ENCODE results near the gene TP53RK. TPM values are rescaled to one million over a fixed set of nuclear protein-coding genes. Genes with fewer than 3 reads are reported as not detected.

Gene TP53RK
- total RNA-seq, 4 donors from 2014 or later = 12.4 to 26.7 (median 18.3) TPM

DNA sequence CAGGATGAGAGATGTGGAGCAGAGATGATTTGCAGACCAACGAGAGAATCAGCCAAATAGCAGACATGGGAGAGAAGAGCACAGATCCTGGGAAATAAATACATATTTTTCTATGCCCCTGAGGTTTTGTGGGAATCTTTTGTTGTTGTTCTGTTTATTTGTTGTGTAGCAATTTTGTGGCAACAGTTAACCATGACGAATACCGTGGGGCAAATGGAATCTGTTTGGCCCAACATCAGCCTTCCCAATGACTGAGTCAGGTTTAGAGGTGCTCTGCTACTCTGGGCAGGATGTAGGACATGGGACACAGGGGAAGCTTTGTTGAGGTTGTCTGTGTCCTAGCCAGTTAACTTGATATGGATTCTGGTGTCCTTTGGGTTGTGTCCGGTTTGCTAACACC is 12.3 kb upstream of the TP53RK start:
- peaks cover 0 to 5% of the 10 kb centered on the region in 2 donors for H3K9me3 ChIP-seq
- intact Hi-C loops (cut with DNase I; ENCODE audit: low total_unique reads) (no loop called here), in situ Hi-C loops (cut with MboI; ENCODE audit: low pct_ligation_motif_present in 1 of 4, low pct_unique_long_range_greater_than_20kb in 1 of 4, low sequenced_read_pairs in 3 of 4) (no loop called here)
- no peak overlapping the region for H3K4me3 ChIP-seq
- H3K36me3 ChIP-seq = no peaks in the 10 kb centered on the region
- no peak overlapping the region for H3K27ac ChIP-seq
- DNase-seq = no peak
- TF ChIP-seq, protein P1, sequence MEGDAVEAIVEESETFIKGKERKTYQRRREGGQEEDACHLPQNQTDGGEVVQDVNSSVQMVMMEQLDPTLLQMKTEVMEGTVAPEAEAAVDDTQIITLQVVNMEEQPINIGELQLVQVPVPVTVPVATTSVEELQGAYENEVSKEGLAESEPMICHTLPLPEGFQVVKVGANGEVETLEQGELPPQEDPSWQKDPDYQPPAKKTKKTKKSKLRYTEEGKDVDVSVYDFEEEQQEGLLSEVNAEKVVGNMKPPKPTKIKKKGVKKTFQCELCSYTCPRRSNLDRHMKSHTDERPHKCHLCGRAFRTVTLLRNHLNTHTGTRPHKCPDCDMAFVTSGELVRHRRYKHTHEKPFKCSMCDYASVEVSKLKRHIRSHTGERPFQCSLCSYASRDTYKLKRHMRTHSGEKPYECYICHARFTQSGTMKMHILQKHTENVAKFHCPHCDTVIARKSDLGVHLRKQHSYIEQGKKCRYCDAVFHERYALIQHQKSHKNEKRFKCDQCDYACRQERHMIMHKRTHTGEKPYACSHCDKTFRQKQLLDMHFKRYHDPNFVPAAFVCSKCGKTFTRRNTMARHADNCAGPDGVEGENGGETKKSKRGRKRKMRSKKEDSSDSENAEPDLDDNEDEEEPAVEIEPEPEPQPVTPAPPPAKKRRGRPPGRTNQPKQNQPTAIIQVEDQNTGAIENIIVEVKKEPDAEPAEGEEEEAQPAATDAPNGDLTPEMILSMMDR (IDR thresholded peaks at IDR 0.05) = no peak
- TF ChIP-seq POLR2AphosphoS5 (IDR thresholded peaks at IDR 0.05) (no peak), EP300 (IDR thresholded peaks at IDR 0.05; ENCODE audit: low read depth) (no peak), POLR2A (IDR thresholded peaks at IDR 0.05) (no peak)
- no peaks in the 10 kb centered on the region for H3K27me3 ChIP-seq
- 72 to 83% methylated on average over 2 to 4 of the region's 4 CpGs for WGBS, 2 donors (ENCODE audit: low coverage in 1 of 2)
- H3K4me1 ChIP-seq = no peaks in the 10 kb centered on the region

DNA sequence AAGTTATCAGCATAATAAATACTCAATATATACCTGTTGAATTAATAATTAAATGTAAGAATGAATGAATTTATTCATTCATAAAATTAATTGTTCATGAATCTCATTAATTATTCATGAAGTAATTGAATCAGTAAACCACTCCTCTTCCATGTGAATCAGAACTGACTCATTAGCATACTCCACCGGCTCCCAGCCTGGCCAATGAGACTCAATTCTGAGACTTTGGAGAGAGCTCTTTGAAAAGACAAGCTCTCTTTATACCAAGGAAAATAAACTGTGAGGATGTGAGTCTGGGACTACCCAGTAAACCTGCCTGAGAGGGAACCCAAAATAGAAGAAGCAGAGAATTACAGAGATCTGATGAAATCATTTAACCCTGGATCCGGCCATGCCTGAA is 11.8 kb upstream of the TP53RK start:
- Histone ChIP-seq H3K4me1 (no peaks in the 10 kb centered on the region), H3K27me3 (no peaks in the 10 kb centered on the region), H3K9me3 (peaks cover 0 to under 1% of the 10 kb centered on the region in 2 donors), H3K4me3 (no peak overlapping the region), H3K27ac (no peak overlapping the region), H3K36me3 (no peaks in the 10 kb centered on the region)
- intact Hi-C loops (cut with DNase I; ENCODE audit: low total_unique reads) = no loop called here
- DNase-seq = no peak
- no peak for TF ChIP-seq POLR2AphosphoS5 (IDR thresholded peaks at IDR 0.05)
- TF ChIP-seq, protein P1 (IDR thresholded peaks at IDR 0.05) = no peak
- TF ChIP-seq POLR2A (IDR thresholded peaks at IDR 0.05) = no peak
- TF ChIP-seq EP300 (IDR thresholded peaks at IDR 0.05; ENCODE audit: low read depth) = no peak
- in situ Hi-C loops (cut with MboI; ENCODE audit: low pct_ligation_motif_present in 1 of 4, low pct_unique_long_range_greater_than_20kb in 1 of 4, low sequenced_read_pairs in 3 of 4) = no loop called here
- WGBS, 2 donors (ENCODE audit: low coverage in 1 of 2) = 78 to 88% methylated on average over 2 of the region's 2 CpGs

DNA sequence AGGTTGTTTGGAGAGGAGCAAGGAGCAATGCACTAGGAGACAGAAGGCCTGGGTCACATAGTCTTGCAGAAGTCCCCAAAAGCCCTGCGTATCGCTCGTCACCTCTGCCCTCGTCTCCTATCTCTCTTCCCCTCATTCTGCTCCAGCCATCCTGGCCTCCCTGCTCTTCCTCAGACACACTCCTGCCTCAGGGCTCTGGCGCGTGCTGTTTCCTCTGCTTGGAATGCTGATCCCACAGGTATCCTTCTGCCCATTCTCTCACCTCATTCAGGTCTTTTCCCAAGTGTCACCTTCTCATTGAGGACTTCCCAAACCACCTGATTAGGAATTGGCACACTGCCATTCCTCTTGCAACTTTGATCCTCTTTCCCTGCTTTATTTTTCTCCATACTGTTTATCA is 11.2 kb upstream of the TP53RK start:
- Histone ChIP-seq H3K9me3 (no peaks in the 10 kb centered on the region), H3K27ac (no peak overlapping the region), H3K27me3 (no peaks in the 10 kb centered on the region), H3K4me3 (no peak overlapping the region), H3K4me1 (no peaks in the 10 kb centered on the region), H3K36me3 (no peaks in the 10 kb centered on the region)
- no peak for DNase-seq
- WGBS, 2 donors (ENCODE audit: low coverage in 1 of 2) = 82 to 83% methylated on average over 6 of the region's 6 CpGs
- intact Hi-C loops (cut with DNase I; ENCODE audit: low total_unique reads) (no loop called here), in situ Hi-C loops (cut with MboI; ENCODE audit: low pct_ligation_motif_present in 1 of 4, low pct_unique_long_range_greater_than_20kb in 1 of 4, low sequenced_read_pairs in 3 of 4) (no loop called here)
- TF ChIP-seq POLR2A (IDR thresholded peaks at IDR 0.05) (no peak), POLR2AphosphoS5 (IDR thresholded peaks at IDR 0.05) (no peak), EP300 (IDR thresholded peaks at IDR 0.05; ENCODE audit: low read depth) (no peak)
- TF ChIP-seq, protein P1 (IDR thresholded peaks at IDR 0.05) = no peak

DNA sequence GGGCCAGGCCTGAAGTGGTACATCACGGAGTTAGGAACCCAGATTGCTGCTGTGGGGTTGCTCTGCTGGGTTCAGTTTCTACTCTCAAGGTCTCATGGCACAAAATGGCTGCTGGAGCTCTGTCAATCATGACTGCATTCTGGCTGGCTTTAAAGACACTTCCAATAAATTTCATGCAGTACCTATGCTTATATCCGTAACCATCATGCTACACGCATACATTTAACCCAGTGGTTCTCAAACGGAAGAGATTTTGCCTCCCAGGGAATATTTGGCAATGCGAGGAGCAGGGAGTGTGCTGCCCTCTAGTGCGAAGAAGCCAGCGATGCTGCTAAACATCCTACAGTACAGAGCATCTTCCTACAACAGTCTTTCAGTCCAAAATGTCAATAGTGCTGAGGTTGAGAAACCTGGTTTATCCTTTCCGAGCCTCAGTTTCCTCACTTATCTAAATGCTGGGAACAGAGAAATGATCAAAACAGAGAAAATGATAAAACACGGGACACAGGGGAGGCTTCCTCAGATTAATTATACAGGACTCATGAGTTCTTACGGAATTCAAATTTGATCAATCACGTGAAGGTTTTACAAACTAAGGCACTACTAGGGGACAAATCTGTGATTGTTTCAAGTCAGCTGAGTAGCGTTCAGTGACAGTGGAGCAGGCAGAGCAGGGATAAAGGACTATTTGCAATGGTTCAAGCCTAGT is 10.6 kb upstream of the TP53RK start:
- Histone ChIP-seq H3K36me3 (no peaks in the 10 kb centered on the region), H3K9me3 (no peaks in the 10 kb centered on the region), H3K27me3 (no peaks in the 10 kb centered on the region), H3K4me3 (no peak overlapping the region), H3K4me1 (no peaks in the 10 kb centered on the region), H3K27ac (no peak overlapping the region)
- no peak for DNase-seq
- in situ Hi-C loops (cut with MboI; ENCODE audit: low pct_ligation_motif_present in 1 of 4, low pct_unique_long_range_greater_than_20kb in 1 of 4, low sequenced_read_pairs in 3 of 4) (loop anchor here in 1 of 4 donors (25.0 kb wide), 1 partner anchor 188 kb away; the partner anchor contains the start of gene ZNF334), intact Hi-C loops (cut with DNase I; ENCODE audit: low total_unique reads) (no loop called here)
- WGBS, 2 donors (ENCODE audit: low coverage in 1 of 2) = 54 to 57% methylated on average over 9 to 12 of the region's 12 CpGs
- TF ChIP-seq EP300 (IDR thresholded peaks at IDR 0.05; ENCODE audit: low read depth) = no peak
- TF ChIP-seq, protein P1 (IDR thresholded peaks at IDR 0.05) = peak; percentile 27 to 37 (median 34)

All from transverse colon (tissue), 4 donors.